Measurements from ENCODE around the gene SGSM1. TPM values are rescaled to one million over a fixed set of nuclear protein-coding genes. Genes with fewer than 3 reads are reported as not detected.

SGSM1 gene
- total RNA-seq, 1 experiment from 2014 or later = 4.1 TPM

- DNase-seq (ENCODE audit: low spot score) (no peak), ATAC-seq (no peak)
- ChIA-PET CTCF (no interaction called here), POLR2A (no interaction called here)
- Mint-ChIP-seq H3K4me3 (no peak overlapping the region), H3K4me1 (peaks cover 13% of the 10 kb centered on the region), H3K9me3 (no peaks in the 10 kb centered on the region), H3K36me3 (peaks cover 8% of the 10 kb centered on the region), H3K27me3 (ENCODE audit: low read depth) (no peaks in the 10 kb centered on the region; the same call in 1 of the 2 replicates), H3K27ac (no peak overlapping the region)
- TF ChIP-seq MAX (CRISPR knock-in tag; IDR thresholded peaks at IDR 0.05) (no peak), USF1 (CRISPR knock-in tag; IDR thresholded peaks at IDR 0.05) (no peak), ZNF317 (CRISPR knock-in tag; IDR thresholded peaks at IDR 0.05; ENCODE audit: borderline replicate concordance, low read depth) (no peak), ZBTB43 (CRISPR knock-in tag; IDR thresholded peaks at IDR 0.05) (no peak), ZNF512 (CRISPR knock-in tag; IDR thresholded peaks at IDR 0.05; ENCODE audit: borderline replicate concordance) (no peak), JUN (CRISPR knock-in tag; IDR thresholded peaks at IDR 0.05) (no peak), ATF6 (CRISPR knock-in tag; IDR thresholded peaks at IDR 0.05) (no peak), CDX4 (CRISPR knock-in tag; IDR thresholded peaks at IDR 0.05; ENCODE audit: borderline replicate concordance) (no peak), EMX1 (CRISPR knock-in tag; IDR thresholded peaks at IDR 0.05) (no peak)
These were observed 87.5 kb downstream of the SGSM1 start for GRCh38 chr22:24893341-24894070.

GRCh38 chr22:24894220-24894975 is 88.4 kb downstream of the SGSM1 start:
- no peak overlapping the region for H3K4me3 Mint-ChIP-seq
- ATAC-seq = peak; percentile 28
- H3K36me3 Mint-ChIP-seq = peaks cover 13% of the 10 kb centered on the region
- H3K27ac Mint-ChIP-seq = peak overlapping the region; percentile 66
- no peak for DNase-seq (ENCODE audit: low spot score)
- no peaks in the 10 kb centered on the region; the same call in 1 of the 2 replicates for H3K27me3 Mint-ChIP-seq (ENCODE audit: low read depth)
- ChIA-PET CTCF (interaction anchor here (2.2 kb wide), 1 partner anchor 32 kb away, joined by 11 read pairs; no protein-coding TSS in a partner anchor), POLR2A (no interaction called here)
- peak; percentile 63 for TF ChIP-seq GABPB1 (CRISPR knock-in tag; IDR thresholded peaks at IDR 0.05)
- no peak for TF ChIP-seq AFF4 (CRISPR knock-in tag; IDR thresholded peaks at IDR 0.05; ENCODE audit: borderline replicate concordance)
- H3K9me3 Mint-ChIP-seq = peaks cover 3% of the 10 kb centered on the region; the same call in 1 of the 2 replicates
- peaks cover 17% of the 10 kb centered on the region for H3K4me1 Mint-ChIP-seq
